IMR-90 (cell line): ENCODE measurements around the gene IL13. TPM values are rescaled to one million over a fixed set of nuclear protein-coding genes. Genes with fewer than 3 reads are reported as not detected.

Experiments
- ATAC-seq: fragments of 200-7000 bp; cut with Tn5 transposase; 2 replicates; pipeline ENCODE4 v1.9.1; 2020; ENCODE audit warnings: low read depth, mild to moderate bottlenecking, moderate library complexity
- BruUV-seq: library from RNA; stranded (reverse); fragments of 400-500 nt; replicated peaks from 2 replicates; lab custom pipeline; 2021; lab: Mats Ljungman, UMichigan
- CTCF ChIA-PET: fragments of 300-600 bp; formaldehyde crosslinking; extraction: SDS; loops from one replicate; lab custom pipeline; 2021; ENCODE audit warnings: antibody characterized with exemption; lab: Yijun Ruan, JAX
- POLR2A ChIA-PET: fragments of 300-600 bp; sonication (Branson Sonifier 250); formaldehyde crosslinking; loops from one replicate; lab custom pipeline; 2022; ENCODE audit warnings: antibody characterized with exemption; ENCODE audit not compliant: unreplicated experiment; lab: Charles Lee
- DNase-seq: peaks from one replicate; pipeline ENCODE4 v3.0.0; 2013
- H2AFZ ChIP-seq: replicated peaks from 2 replicates; pipeline ENCODE3; 2013; ENCODE audit warnings: low read length, mild to moderate bottlenecking; ENCODE audit not compliant: poor library complexity
- H2AK5ac ChIP-seq: 2 replicates; pipeline ENCODE4 v1.6.1; 2013; ENCODE audit warnings: low read depth, low read length, inconsistent platforms
- H2AK9ac ChIP-seq: replicated peaks from 2 replicates; pipeline ENCODE3; 2013; ENCODE audit warnings: mild to moderate bottlenecking, low read depth, low read length, moderate library complexity; ENCODE audit not compliant: poor library complexity
- H2BK120ac ChIP-seq: 2 replicates; pipeline ENCODE4 v1.6.1; 2013; ENCODE audit warnings: low read depth, low read length, inconsistent platforms
- H2BK15ac ChIP-seq: 3 replicates; pipeline ENCODE4 v1.6.1; 2013; ENCODE audit warnings: low read depth, low read length, inconsistent platforms
- H2BK20ac ChIP-seq: 2 replicates; pipeline ENCODE4 v1.6.1; 2013; ENCODE audit warnings: low read depth, mild to moderate bottlenecking, inconsistent platforms, low read length, moderate library complexity
- H2BK5ac ChIP-seq: 2 replicates; pipeline ENCODE4 v1.6.1; 2013; ENCODE audit warnings: mild to moderate bottlenecking, low read depth, low read length, inconsistent platforms; ENCODE audit not compliant: poor library complexity, severe bottlenecking
- H3K14ac ChIP-seq: replicated peaks from 2 replicates; pipeline ENCODE4 v1.6.1; 2013; ENCODE audit warnings: low read depth, low read length, inconsistent platforms
- H3K18ac ChIP-seq: 2 replicates; pipeline ENCODE4 v1.6.1; 2013; ENCODE audit warnings: low read depth, low read length, control low read depth
- H3K23ac ChIP-seq: 2 replicates; pipeline ENCODE4 v1.6.1; 2013; ENCODE audit warnings: low read depth, low read length, inconsistent platforms
- H3K27ac ChIP-seq: 2 replicates; pipeline ENCODE4 v1.5.1; 2013; ENCODE audit warnings: mild to moderate bottlenecking, control low read depth, low read length; ENCODE audit not compliant: insufficient read depth
- H3K27me3 ChIP-seq: 2 replicates; pipeline ENCODE4 v1.6.1; 2013; ENCODE audit warnings: low read length; ENCODE audit not compliant: control insufficient read depth, insufficient read depth
- H3K36me3 ChIP-seq: 2 replicates; pipeline ENCODE4 v1.6.1; 2013; ENCODE audit warnings: low read length, mixed read lengths; ENCODE audit not compliant: control insufficient read depth, insufficient read depth
- H3K4ac ChIP-seq: 2 replicates; pipeline ENCODE4 v1.6.1; 2013; ENCODE audit warnings: low read depth, low read length, inconsistent platforms
- H3K4me1 ChIP-seq: 2 replicates; pipeline ENCODE4 v1.6.1; 2013; ENCODE audit warnings: low read length, mixed read lengths; ENCODE audit not compliant: control insufficient read depth, insufficient read depth
- H3K4me2 ChIP-seq: 2 replicates; pipeline ENCODE4 v1.6.1; 2013; ENCODE audit warnings: low read depth, mild to moderate bottlenecking, control low read depth, low read length, moderate library complexity
- H3K4me3 ChIP-seq: 2 replicates; pipeline ENCODE4 v1.5.1; 2013; ENCODE audit warnings: low read depth, mild to moderate bottlenecking, control low read depth, low read length, moderate library complexity; ENCODE audit not compliant: insufficient read depth
- H3K56ac ChIP-seq: 2 replicates; pipeline ENCODE4 v1.6.1; 2013; ENCODE audit warnings: low read length, inconsistent platforms; ENCODE audit not compliant: insufficient read depth; ENCODE audit errors: extremely low read depth
- H3K79me1 ChIP-seq, 2 experiments: 2 replicates each; pipeline ENCODE4 v1.6.1; 2013; ENCODE audit warnings: low read length in 2 of 2, inconsistent platforms in 1 of 2, low read depth in 1 of 2
- H3K9ac ChIP-seq: 2 replicates; pipeline ENCODE4 v1.6.1; 2013; ENCODE audit warnings: low read depth, low read length, control low read depth
- H3K9me1 ChIP-seq: 2 replicates; pipeline ENCODE4 v1.6.1; 2013; ENCODE audit warnings: low read length, inconsistent platforms; ENCODE audit not compliant: insufficient read depth
- H3K9me3 ChIP-seq: 2 replicates; pipeline ENCODE4 v1.6.1; 2013; ENCODE audit warnings: low read length; ENCODE audit not compliant: control insufficient read depth, insufficient read depth
- H4K20me1 ChIP-seq: 2 replicates; pipeline ENCODE4 v1.6.1; 2013; ENCODE audit warnings: low read length, inconsistent platforms; ENCODE audit not compliant: insufficient read depth
- H4K5ac ChIP-seq: 2 replicates; pipeline ENCODE4 v1.6.1; 2013; ENCODE audit warnings: mild to moderate bottlenecking, low read depth, low read length, control low read depth
- H4K8ac ChIP-seq, 2 experiments: 2 replicates each; pipeline ENCODE4 v1.6.1; 2013; ENCODE audit warnings: low read depth in 2 of 2, low read length in 2 of 2, control low read depth in 1 of 2, inconsistent platforms in 1 of 2
- H4K91ac ChIP-seq: 2 replicates; pipeline ENCODE4 v1.6.1; 2013; ENCODE audit warnings: low read depth, low read length, inconsistent platforms; ENCODE audit not compliant: insufficient read depth
- BHLHE40 ChIP-seq: fragments of 150-350 bp; IDR thresholded peaks from 2 replicates; pipeline ENCODE4 v1.6.1; 2016; ENCODE audit warnings: mild to moderate bottlenecking, low read depth, low read length
- CTCF ChIP-seq: conservative IDR thresholded peaks from 2 replicates; pipeline ENCODE4 v1.5.1; 2012; ENCODE audit warnings: mild to moderate bottlenecking, low read depth, low read length, improper control_type of control experiment
- FOS ChIP-seq: fragments of 150-350 bp; IDR thresholded peaks from 2 replicates; pipeline ENCODE4 v1.6.1; 2016; ENCODE audit warnings: low read depth, low read length
- MAFK ChIP-seq: IDR thresholded peaks from 2 replicates; pipeline ENCODE4 v1.6.1; 2012; ENCODE audit warnings: low read depth, low read length, improper control_type of control experiment
- MAZ ChIP-seq: IDR thresholded peaks from 2 replicates; pipeline ENCODE4 v1.6.1; 2012; ENCODE audit warnings: low read depth, mild to moderate bottlenecking, low read length, improper control_type of control experiment, moderate library complexity, borderline replicate concordance
- NFE2L2 ChIP-seq: fragments of 150-350 bp; IDR thresholded peaks from 2 replicates; pipeline ENCODE4 v1.6.1; 2016; ENCODE audit warnings: low read depth, mild to moderate bottlenecking, low read length
- POLR2A ChIP-seq: IDR thresholded peaks from 2 replicates; pipeline ENCODE4 v1.6.1; 2012; ENCODE audit warnings: mild to moderate bottlenecking, low read depth, low read length
- RCOR1 ChIP-seq: IDR thresholded peaks from 2 replicates; pipeline ENCODE4 v1.6.1; 2012; ENCODE audit warnings: mild to moderate bottlenecking, low read length, improper control_type of control experiment; ENCODE audit not compliant: insufficient replicate concordance
- RFX5 ChIP-seq: IDR thresholded peaks from 2 replicates; pipeline ENCODE4 v1.8.0; 2012; ENCODE audit warnings: low read depth, mild to moderate bottlenecking, low read length, moderate library complexity
- SMC3 ChIP-seq: fragments of 150-350 bp; IDR thresholded peaks from 2 replicates; pipeline ENCODE4 v1.6.1; 2016; ENCODE audit warnings: low read depth, mild to moderate bottlenecking, antibody characterized with exemption, low read length, moderate library complexity
- USF2 ChIP-seq: fragments of 150-350 bp; IDR thresholded peaks from 2 replicates; pipeline ENCODE4 v1.6.1; 2017; ENCODE audit warnings: mild to moderate bottlenecking, antibody characterized with exemption, low read length, low read depth
- WGBS, 2 experiments: methylation state at CpG; one replicate each; pipeline versions ENCODE4 v1.1.5 to v1.1.7; 2013; ENCODE audit warnings: missing lambda C conversion rate in 2 of 2; ENCODE audit not compliant: insufficient read length in 1 of 2; ENCODE audit errors: extremely low coverage in 2 of 2; 5-methylcytosine and 5-hydroxymethylcytosine counted together
- dilution Hi-C: fragments of 300-500 bp; cut with HindIII; formaldehyde crosslinking; loops from one replicate; pipeline ENCODE4 v1.14.3; 2018; ENCODE audit warnings: low sequenced_read_pairs; ENCODE audit not compliant: unreplicated experiment
- in situ Hi-C: fragments of 300-500 bp; cut with MboI; formaldehyde crosslinking; loops from 3 replicates; pipeline ENCODE4 v1.14.3; 2019; ENCODE audit warnings: low sequenced_read_pairs, inconsistent platforms, mixed read lengths
- intact Hi-C: fragments of 100-400 bp; cut with micrococcal nuclease; formaldehyde crosslinking; loops from 2 replicates; pipeline ENCODE4 v1.10.0; 2022
- polyA plus RNA-seq, 3 experiments: library from polyadenylated mRNA; depleted of rRNA; stranded (reverse); fragments of >200 nt; gene quantifications; 2 replicates each; pipeline ENCODE4 v1.2.3, GENCODE V29; 2012; ENCODE audit warnings: low replicate concordance in 1 of 3
- total RNA-seq: library from RNA; depleted of rRNA; stranded (reverse); fragments of >200 nt; gene quantifications from 2 replicates; pipeline ENCODE4 v1.2.3, GENCODE V29; 2012

Gene IL13
- total and polyA plus RNA-seq, 2 of the 4 experiments (the other 2 are of a cell fraction): not detected

GRCh38 chr5:132680780-132681475 is 23.0 kb downstream of the IL13 start:
- Histone ChIP-seq H3K9me1 (peaks cover 18% of the 10 kb centered on the region), H3K18ac (no peak overlapping the region), H3K4ac (no peak overlapping the region), H2BK120ac (no peak overlapping the region), H4K8ac (no peak overlapping the region), H3K4me3 (no peak overlapping the region), H3K23ac (no peak overlapping the region), H3K36me3 (no peaks in the 10 kb centered on the region), H2AK9ac (no peak overlapping the region), H3K79me1 (no peaks in the 10 kb centered on the region), H2BK20ac (no peak overlapping the region), H3K4me2 (no peak overlapping the region), H4K91ac (no peak overlapping the region), H3K14ac (no peak overlapping the region), H3K27ac (no peak overlapping the region), H3K9me3 (no peaks in the 10 kb centered on the region), H2AK5ac (no peak overlapping the region), H3K4me1 (peaks cover 6% of the 10 kb centered on the region), H2BK5ac (no peak overlapping the region), H3K9ac (no peak overlapping the region), H2BK15ac (no peak overlapping the region), H4K20me1 (no peaks in the 10 kb centered on the region), H4K5ac (no peak overlapping the region), H3K56ac (no peak overlapping the region), H2AFZ (no peak overlapping the region), H3K27me3 (no peaks in the 10 kb centered on the region)
- TF ChIP-seq RFX5: no peak
- TF ChIP-seq SMC3: no peak
- no peak for TF ChIP-seq NFE2L2
- TF ChIP-seq MAZ: no peak
- no peak for TF ChIP-seq RCOR1
- no peak for TF ChIP-seq USF2
- no peak for TF ChIP-seq MAFK
- no peak for TF ChIP-seq POLR2A
- no peak for TF ChIP-seq FOS
- TF ChIP-seq CTCF: no peak
- no peak for TF ChIP-seq BHLHE40
- no peak for ATAC-seq
- no TSS peak for BruUV-seq
- in situ Hi-C loops (no loop called here), intact Hi-C loops (no loop called here), dilution Hi-C loops (no loop called here)
- 74% methylated on average over 5 of the region's 8 CpGs; no CpG with 5 or more reads in 1 of the 2 experiments for WGBS, 2 experiments
- POLR2A ChIA-PET: no interaction called here
- no peak for DNase-seq
- CTCF ChIA-PET: no interaction called here
